ENCODE results near the gene CACNG5. TPM values are rescaled to one million over a fixed set of nuclear protein-coding genes. Genes with fewer than 3 reads are reported as not detected.

CACNG5 gene
- total RNA-seq, 1 donor from 2014 or later: not detected

DNA sequence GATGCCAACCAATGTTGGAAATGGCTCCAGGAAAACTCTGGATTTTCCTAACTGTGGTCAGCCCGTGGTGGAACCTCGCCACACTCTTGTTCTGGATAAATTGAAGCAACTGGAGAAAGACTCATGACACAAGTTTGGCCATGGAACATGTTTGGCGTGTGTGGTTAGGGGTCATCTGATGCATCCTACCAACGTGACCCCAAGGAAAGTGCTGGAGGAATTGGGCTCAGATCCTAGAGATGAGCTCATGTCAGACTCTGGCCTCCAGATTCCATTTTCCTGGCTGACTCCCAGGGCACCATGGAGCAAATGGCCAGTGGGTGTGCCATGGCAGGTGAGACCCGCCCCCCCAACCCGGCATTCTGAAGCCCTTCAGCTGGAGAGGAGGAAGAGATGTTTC is 58.5 kb downstream of the CACNG5 start:
- no peaks in the 10 kb centered on the region for H3K79me2 ChIP-seq (ENCODE audit: insufficient read depth, low read length)
- H2AFZ ChIP-seq (ENCODE audit: low read depth, low read length): no peak overlapping the region
- no peak overlapping the region for H3K4me3 ChIP-seq (ENCODE audit: insufficient read depth, low read depth, low read length)
- no peaks in the 10 kb centered on the region for H3K36me3 ChIP-seq (ENCODE audit: insufficient read depth, low read length)
- H3K4me1 ChIP-seq (ENCODE audit: insufficient read depth, low read length): no peaks in the 10 kb centered on the region
- no peaks in the 10 kb centered on the region for H4K20me1 ChIP-seq (ENCODE audit: insufficient read depth, low read length)
- no peak overlapping the region for H3K27ac ChIP-seq (ENCODE audit: low read depth, low read length)
- Mint-ChIP-seq H3K9me3 (ENCODE audit: unreplicated experiment) (peaks cover 6% of the 10 kb centered on the region), H3K4me3 (ENCODE audit: unreplicated experiment) (no peak overlapping the region), H3K4me1 (ENCODE audit: low read depth, unreplicated experiment) (no peaks in the 10 kb centered on the region), H3K27me3 (ENCODE audit: low read depth, unreplicated experiment) (peaks cover 35% of the 10 kb centered on the region), H3K36me3 (ENCODE audit: low read depth, unreplicated experiment) (no peaks in the 10 kb centered on the region), H3K27ac (ENCODE audit: unreplicated experiment) (no peak overlapping the region)
- H3K27me3 ChIP-seq (ENCODE audit: insufficient read depth, low read length): no peaks in the 10 kb centered on the region
- TF ChIP-seq, protein P1, sequence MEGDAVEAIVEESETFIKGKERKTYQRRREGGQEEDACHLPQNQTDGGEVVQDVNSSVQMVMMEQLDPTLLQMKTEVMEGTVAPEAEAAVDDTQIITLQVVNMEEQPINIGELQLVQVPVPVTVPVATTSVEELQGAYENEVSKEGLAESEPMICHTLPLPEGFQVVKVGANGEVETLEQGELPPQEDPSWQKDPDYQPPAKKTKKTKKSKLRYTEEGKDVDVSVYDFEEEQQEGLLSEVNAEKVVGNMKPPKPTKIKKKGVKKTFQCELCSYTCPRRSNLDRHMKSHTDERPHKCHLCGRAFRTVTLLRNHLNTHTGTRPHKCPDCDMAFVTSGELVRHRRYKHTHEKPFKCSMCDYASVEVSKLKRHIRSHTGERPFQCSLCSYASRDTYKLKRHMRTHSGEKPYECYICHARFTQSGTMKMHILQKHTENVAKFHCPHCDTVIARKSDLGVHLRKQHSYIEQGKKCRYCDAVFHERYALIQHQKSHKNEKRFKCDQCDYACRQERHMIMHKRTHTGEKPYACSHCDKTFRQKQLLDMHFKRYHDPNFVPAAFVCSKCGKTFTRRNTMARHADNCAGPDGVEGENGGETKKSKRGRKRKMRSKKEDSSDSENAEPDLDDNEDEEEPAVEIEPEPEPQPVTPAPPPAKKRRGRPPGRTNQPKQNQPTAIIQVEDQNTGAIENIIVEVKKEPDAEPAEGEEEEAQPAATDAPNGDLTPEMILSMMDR (IDR thresholded peaks at IDR 0.05; ENCODE audit: insufficient read depth, low read depth, low read length): no peak
- TF ChIP-seq EZH2 (IDR thresholded peaks at IDR 0.05; ENCODE audit: insufficient read depth, low read length): no peak
- no peak overlapping the region for H3K9ac ChIP-seq (ENCODE audit: low read length)
- FAIRE-seq (no peak), DNase-seq (ENCODE audit: low read depth) (no peak)
- no peaks in the 10 kb centered on the region for H3K9me3 ChIP-seq (ENCODE audit: insufficient read depth, low read depth, low read length)
- H3K4me2 ChIP-seq (ENCODE audit: low read length): no peak overlapping the region

DNA sequence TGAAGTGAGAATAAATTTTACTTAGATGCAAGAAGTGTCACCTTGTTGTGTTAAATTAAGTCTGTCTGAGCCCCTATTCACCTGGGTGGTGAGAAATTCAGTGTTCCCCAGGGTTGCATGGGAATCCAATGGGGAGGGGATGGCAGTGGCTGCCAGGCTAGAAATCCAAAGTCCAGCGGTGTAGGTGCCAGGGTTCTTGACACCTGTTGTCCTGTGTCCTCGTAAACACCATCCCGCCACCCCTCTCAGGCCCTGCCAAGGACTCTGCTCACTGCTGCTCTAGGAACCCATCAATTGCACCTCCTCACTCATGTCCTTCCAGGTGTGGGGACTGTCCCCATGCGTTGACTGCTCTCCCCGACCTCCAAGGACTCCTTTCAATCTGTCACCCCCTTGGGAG is 58.9 kb downstream of the CACNG5 start:
- Mint-ChIP-seq H3K4me1 (ENCODE audit: low read depth, unreplicated experiment) (no peaks in the 10 kb centered on the region), H3K9me3 (ENCODE audit: unreplicated experiment) (peaks cover 5% of the 10 kb centered on the region), H3K27me3 (ENCODE audit: low read depth, unreplicated experiment) (peaks cover 35% of the 10 kb centered on the region), H3K36me3 (ENCODE audit: low read depth, unreplicated experiment) (no peaks in the 10 kb centered on the region), H3K27ac (ENCODE audit: unreplicated experiment) (no peak overlapping the region), H3K4me3 (ENCODE audit: unreplicated experiment) (no peak overlapping the region)
- Histone ChIP-seq H3K79me2 (ENCODE audit: insufficient read depth, low read length) (no peaks in the 10 kb centered on the region), H3K36me3 (ENCODE audit: insufficient read depth, low read length) (no peaks in the 10 kb centered on the region), H3K4me1 (ENCODE audit: insufficient read depth, low read length) (no peaks in the 10 kb centered on the region), H2AFZ (ENCODE audit: low read depth, low read length) (no peak overlapping the region), H3K4me2 (ENCODE audit: low read length) (no peak overlapping the region), H3K9me3 (ENCODE audit: insufficient read depth, low read depth, low read length) (no peaks in the 10 kb centered on the region), H3K9ac (ENCODE audit: low read length) (no peak overlapping the region), H4K20me1 (ENCODE audit: insufficient read depth, low read length) (no peaks in the 10 kb centered on the region), H3K27ac (ENCODE audit: low read depth, low read length) (no peak overlapping the region), H3K4me3 (ENCODE audit: insufficient read depth, low read depth, low read length) (no peak overlapping the region), H3K27me3 (ENCODE audit: insufficient read depth, low read length) (peaks cover under 1% of the 10 kb centered on the region)
- DNase-seq (ENCODE audit: low read depth): no peak
- no peak for FAIRE-seq
- TF ChIP-seq, protein P1 (IDR thresholded peaks at IDR 0.05; ENCODE audit: insufficient read depth, low read depth, low read length): no peak
- TF ChIP-seq EZH2 (IDR thresholded peaks at IDR 0.05; ENCODE audit: insufficient read depth, low read length): no peak

DNA sequence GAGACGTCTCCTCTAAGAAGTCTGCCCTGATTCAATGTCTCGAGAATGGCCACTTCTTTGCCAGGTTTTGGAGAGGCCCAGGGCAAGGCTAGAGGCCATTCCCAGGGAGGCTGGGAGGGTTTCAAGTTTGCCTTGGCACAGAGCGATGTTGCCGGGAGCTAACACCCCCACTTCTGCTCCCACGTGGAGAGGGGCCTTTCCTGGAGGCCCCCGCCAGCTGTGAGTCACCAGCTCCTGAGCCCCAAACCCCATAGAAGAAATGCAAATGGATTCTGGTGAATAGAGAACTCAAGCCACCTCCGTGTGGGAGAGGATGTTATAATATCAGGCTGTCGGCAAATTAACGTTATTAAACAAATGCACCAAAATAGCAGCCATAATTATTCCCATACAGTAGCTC is 62.2 kb downstream of the CACNG5 start:
- peaks cover 1% of the 10 kb centered on the region for H3K36me3 Mint-ChIP-seq (ENCODE audit: low read depth, unreplicated experiment)
- H3K4me3 ChIP-seq (ENCODE audit: insufficient read depth, low read depth, low read length): no peak overlapping the region
- H3K27ac ChIP-seq (ENCODE audit: low read depth, low read length): no peak overlapping the region
- H3K27me3 Mint-ChIP-seq (ENCODE audit: low read depth, unreplicated experiment): peaks cover 33% of the 10 kb centered on the region
- H3K79me2 ChIP-seq (ENCODE audit: insufficient read depth, low read length): no peaks in the 10 kb centered on the region
- H3K9me3 Mint-ChIP-seq (ENCODE audit: unreplicated experiment): peaks cover 5% of the 10 kb centered on the region
- TF ChIP-seq, protein P1 (IDR thresholded peaks at IDR 0.05; ENCODE audit: insufficient read depth, low read depth, low read length): no peak
- TF ChIP-seq EZH2 (IDR thresholded peaks at IDR 0.05; ENCODE audit: insufficient read depth, low read length): no peak
- no peak for FAIRE-seq
- no peaks in the 10 kb centered on the region for H3K9me3 ChIP-seq (ENCODE audit: insufficient read depth, low read depth, low read length)
- no peak overlapping the region for H3K27ac Mint-ChIP-seq (ENCODE audit: unreplicated experiment)
- no peak for DNase-seq (ENCODE audit: low read depth)
- no peak overlapping the region for H2AFZ ChIP-seq (ENCODE audit: low read depth, low read length)
- no peaks in the 10 kb centered on the region for H4K20me1 ChIP-seq (ENCODE audit: insufficient read depth, low read length)
- H3K27me3 ChIP-seq (ENCODE audit: insufficient read depth, low read length): peaks cover 8% of the 10 kb centered on the region
- H3K4me2 ChIP-seq (ENCODE audit: low read length): no peak overlapping the region
- no peaks in the 10 kb centered on the region for H3K36me3 ChIP-seq (ENCODE audit: insufficient read depth, low read length)
- H3K4me3 Mint-ChIP-seq (ENCODE audit: unreplicated experiment): no peak overlapping the region
- H3K4me1 ChIP-seq (ENCODE audit: insufficient read depth, low read length): no peaks in the 10 kb centered on the region
- no peaks in the 10 kb centered on the region for H3K4me1 Mint-ChIP-seq (ENCODE audit: low read depth, unreplicated experiment)
- no peak overlapping the region for H3K9ac ChIP-seq (ENCODE audit: low read length)

All from astrocyte (in vitro differentiated cells and primary cell).